K562 (cell line): ENCODE measurements around the gene SLC25A21. TPM values are rescaled to one million over a fixed set of nuclear protein-coding genes. Genes with fewer than 3 reads are reported as not detected.

Experiments used
- ATAC-seq: fragments of 200-7000 bp; cut with Tn5 transposase; 3 replicates; pipeline ENCODE4 v1.9.1; 2020; ENCODE audit warnings: moderate library complexity
- BruUV-seq: library from RNA; stranded (reverse); fragments of 400-500 nt; replicated peaks from 2 replicates; lab custom pipeline; 2021; lab: Mats Ljungman, UMichigan
- CTCF ChIA-PET: fragments of 300-600 bp; formaldehyde crosslinking; extraction: SDS; loops from one replicate; lab custom pipeline; 2021; ENCODE audit warnings: low intra/inter-chr PET ratio; lab: Yijun Ruan, JAX
- POLR2A ChIA-PET: fragments of 300-600, 350-650 bp; sonication (Branson Sonifier 250); formaldehyde crosslinking; extraction: SDS; loops from one replicate; lab custom pipeline; 2021; ENCODE audit warnings: antibody characterized with exemption, inconsistent platforms; lab: Yijun Ruan, JAX
- DNase-seq, 4 experiments: peaks; one replicate each; pipeline versions ENCODE4 v3.0.0 to v3.0.0-alpha.2; 2011 to 2018; ENCODE audit warnings: low spot score in 3 of 4, mixed read lengths in 3 of 4; ENCODE audit errors: extremely low read depth in 1 of 4
- FAIRE-seq: peaks from 2 replicates; lab custom pipeline; 2011; peaks lifted over from hg19 to GRCh38; lab: Jason Lieb, UNC
- H2AFZ ChIP-seq: 2 replicates; pipeline ENCODE4 v1.6.0; 2011; ENCODE audit warnings: low read depth, low read length, control low read depth, inconsistent platforms
- H3K27ac ChIP-seq: fragments of 200-600 bp; 3 replicates; pipeline ENCODE4 v1.8.0; 2011; ENCODE audit warnings: low read depth, mild to moderate bottlenecking, control low read depth, inconsistent platforms, low read length, moderate library complexity, mixed read lengths; ENCODE audit errors: extremely low read depth
- H3K27me3 ChIP-seq, 2 experiments: fragments of 300-600 bp in 1 of 2; 2 replicates in 1 of 2; 3 replicates in 1 of 2; pipeline versions ENCODE4 v1.6.0 to v1.8.0; 2011; ENCODE audit warnings: inconsistent platforms in 2 of 2, low read length in 2 of 2, mild to moderate bottlenecking in 1 of 2, mixed read lengths in 1 of 2, moderate library complexity in 1 of 2; ENCODE audit not compliant: control insufficient read depth in 2 of 2, insufficient read depth in 2 of 2
- H3K36me3 ChIP-seq: fragments of 300-600 bp; 3 replicates; pipeline ENCODE4 v1.8.0; 2011; ENCODE audit warnings: mild to moderate bottlenecking, low read length, inconsistent platforms; ENCODE audit not compliant: control insufficient read depth, insufficient read depth
- H3K4me1 ChIP-seq, 2 experiments: fragments of 200-600 bp in 1 of 2; replicated peaks in 1 of 2; 2 replicates in 1 of 2; 3 replicates in 1 of 2; pipeline versions ENCODE4 v1.5.1 to v1.8.0; 2011; ENCODE audit warnings: inconsistent platforms in 2 of 2, low read length in 2 of 2, mild to moderate bottlenecking in 1 of 2, mixed read lengths in 1 of 2, moderate library complexity in 1 of 2; ENCODE audit not compliant: control insufficient read depth in 2 of 2, insufficient read depth in 2 of 2
- H3K4me2 ChIP-seq: 2 replicates; pipeline ENCODE4 v1.6.1; 2011; ENCODE audit warnings: low read length, control low read depth, inconsistent platforms, mixed read lengths; ENCODE audit not compliant: insufficient read depth
- H3K4me3 ChIP-seq: fragments of 200-600 bp; sonication (generic), shearing (Covaris generic); 2 replicates; pipeline ENCODE4 v1.5.1; 2016; ENCODE audit warnings: control low read depth, inconsistent platforms
- H3K79me2 ChIP-seq: fragments of 200-600 bp; 3 replicates; pipeline ENCODE4 v1.8.0; 2011; ENCODE audit warnings: low read length, inconsistent platforms; ENCODE audit not compliant: control insufficient read depth, insufficient read depth
- H3K9ac ChIP-seq, 2 experiments: 2 replicates each; pipeline versions ENCODE4 v1.6.0 to v1.6.1; 2011; ENCODE audit warnings: low read depth in 2 of 2, low read length in 2 of 2, control low read depth in 1 of 2, inconsistent platforms in 1 of 2, mild to moderate bottlenecking in 1 of 2, mixed read lengths in 1 of 2; ENCODE audit not compliant: insufficient read depth in 1 of 2
- H3K9me1 ChIP-seq: one replicate; pipeline ENCODE4 v1.6.0; 2011; ENCODE audit warnings: inconsistent platforms, mild to moderate bottlenecking, low read length, moderate library complexity; ENCODE audit not compliant: control insufficient read depth, insufficient read depth
- H3K9me3 ChIP-seq: replicated peaks from 2 replicates; pipeline ENCODE4 v1.5.1; 2011; ENCODE audit warnings: low read depth, low read length, inconsistent platforms; ENCODE audit not compliant: control insufficient read depth, insufficient read depth
- H4K20me1 ChIP-seq: replicated peaks from 2 replicates; pipeline ENCODE4 v1.6.1; 2011; ENCODE audit warnings: low read length, inconsistent platforms, mixed read lengths; ENCODE audit not compliant: control insufficient read depth, insufficient read depth
- ATF4 ChIP-seq: fragments of 450-650 bp; formaldehyde crosslinking; IDR thresholded peaks from 2 replicates; pipeline ENCODE4 v1.4.0; 2022; ENCODE audit warnings: mild to moderate bottlenecking, moderate library complexity
- CAMTA2 ChIP-seq: fragments of 250-450 bp; sonication (Bioruptor Pico); conservative IDR thresholded peaks from 2 replicates; pipeline ENCODE4 v1.5.1; 2022
- CBFA2T2 ChIP-seq: fragments of 450-650 bp; conservative IDR thresholded peaks from 2 replicates; pipeline ENCODE4 v1.6.1; 2017; ENCODE audit warnings: mild to moderate bottlenecking
- DIDO1 ChIP-seq: fragments of 450-650 bp; IDR thresholded peaks from 2 replicates; pipeline ENCODE4 v1.6.1; 2016; ENCODE audit warnings: low read depth, missing biosample characterization, missing genetic modification characterization
- FOXJ3 ChIP-seq: sonication (generic); formaldehyde crosslinking; IDR thresholded peaks from 2 replicates; pipeline ENCODE4 v1.4.0; 2020; ENCODE audit warnings: mild to moderate bottlenecking, missing genetic modification reagents
- MTF1 ChIP-seq: fragments of 250-450 bp; sonication (Bioruptor Pico); IDR thresholded peaks from 2 replicates; pipeline ENCODE4 v1.9.0; 2021; ENCODE audit warnings: moderate library complexity, mild to moderate bottlenecking, inconsistent platforms, borderline replicate concordance
- PHTF2 ChIP-seq: fragments of 250-450 bp; sonication (Bioruptor Pico); IDR thresholded peaks from 2 replicates; pipeline ENCODE4 v1.5.0; 2021; ENCODE audit warnings: mild to moderate bottlenecking
- SMC3 ChIP-seq: conservative IDR thresholded peaks from 2 replicates; pipeline ENCODE4 v1.6.1; 2011; ENCODE audit warnings: low read depth, low read length, improper control_type of control experiment; ENCODE audit not compliant: insufficient read depth
- STAT5A ChIP-seq: IDR thresholded peaks from 2 replicates; pipeline ENCODE4 v1.6.1; 2012; ENCODE audit warnings: low read length, inconsistent platforms, borderline replicate concordance
- TCF3 ChIP-seq: sonication (generic); formaldehyde crosslinking; IDR thresholded peaks from 2 replicates; pipeline ENCODE4 v1.4.0; 2020; ENCODE audit warnings: mild to moderate bottlenecking, missing genetic modification reagents
- VEZF1 ChIP-seq: fragments of 200-800 bp; sonication (Bioruptor generic); IDR thresholded peaks from 2 replicates; pipeline ENCODE4 v1.6.1; 2017; ENCODE audit warnings: missing genetic modification characterization, missing compliant biosample characterization
- ZC3H8 ChIP-seq: fragments of 450-650 bp; IDR thresholded peaks from 2 replicates; pipeline ENCODE4 v1.6.1; 2017
- ZNF263 ChIP-seq: sonication (generic); formaldehyde crosslinking; IDR thresholded peaks from 2 replicates; pipeline ENCODE4 v1.8.0; 2022; ENCODE audit warnings: mild to moderate bottlenecking, missing genetic modification reagents, borderline replicate concordance
- ZNF3 ChIP-seq: fragments of 250-450 bp; sonication (Bioruptor Pico); IDR thresholded peaks from 2 replicates; pipeline ENCODE4 v1.5.0; 2021; ENCODE audit warnings: mild to moderate bottlenecking, moderate library complexity
- ZNF347 ChIP-seq: fragments of 450-650 bp; formaldehyde crosslinking; IDR thresholded peaks from 2 replicates; pipeline ENCODE4 v1.4.0; 2020; ENCODE audit warnings: low read depth, mild to moderate bottlenecking, moderate library complexity
- ZNF586 ChIP-seq: fragments of 450-650 bp; formaldehyde crosslinking; conservative IDR thresholded peaks from 2 replicates; pipeline ENCODE4 v1.4.0; 2020; ENCODE audit warnings: mild to moderate bottlenecking, moderate library complexity
- ZNF668 ChIP-seq: fragments of 250-450 bp; sonication (Bioruptor Pico); IDR thresholded peaks from 2 replicates; pipeline ENCODE4 v1.8.0; 2022; ENCODE audit warnings: mild to moderate bottlenecking, inconsistent platforms
- ZSCAN32 ChIP-seq: fragments of 450-650 bp; formaldehyde crosslinking; IDR thresholded peaks from 2 replicates; pipeline ENCODE4 v1.4.0; 2020; ENCODE audit warnings: mild to moderate bottlenecking, moderate library complexity
- WGBS: fragments of 100-300 bp; shearing (Covaris generic); methylation state at CpG from one replicate; pipeline ENCODE4 v1.1.6; 2016; ENCODE audit warnings: low coverage, mixed read lengths; ENCODE audit not compliant: insufficient coverage; ENCODE audit errors: missing lambda C conversion rate; 5-methylcytosine and 5-hydroxymethylcytosine counted together
- in situ Hi-C: fragments of 300-500 bp; cut with MboI; formaldehyde crosslinking; loops from 4 replicates; pipeline ENCODE4 v1.15.0; 2018; ENCODE audit warnings: inconsistent platforms, mixed read lengths
- intact Hi-C: fragments of 100-400 bp; cut with micrococcal nuclease; formaldehyde crosslinking; loops from 2 replicates; pipeline ENCODE4 v1.14.2; 2022
- polyA plus RNA-seq, 8 experiments: library from polyadenylated mRNA; depleted of rRNA in 4 of 8; stranded (reverse) in 5 of 8; unstranded in 3 of 8; fragments of >200 nt; fragmentation: Nextera tagmentation in 2 of 8; fragmentation: Illumina TruSeq in 1 of 8; extraction: Ambion mirVana in 2 of 8; extraction: Trizol in 1 of 8; gene quantifications; 2 replicates each; pipeline versions ENCODE4 v1.2.1 to v1.2.3, GENCODE V29; 2011 to 2014; ENCODE audit warnings: inconsistent platforms in 1 of 8, missing spikeins in 1 of 8
- total RNA-seq, 7 experiments: library from RNA; depleted of rRNA in 6 of 7; stranded (reverse); fragments of >200 nt in 6 of 7; fragmentation: Illumina TruSeq in 2 of 7; extraction: Trizol in 2 of 7; gene quantifications; 2 replicates each; pipeline versions ENCODE4 v1.2.1 to v1.2.3, GENCODE V29; 2011 to 2021; ENCODE audit warnings: low replicate concordance in 1 of 7
- TF ChIP-seq, protein P1 (sequence below): fragments of 450-650 bp; IDR thresholded peaks from 2 replicates; pipeline ENCODE4 v1.7.0; 2016; ENCODE audit warnings: borderline replicate concordance

Gene SLC25A21
- total and polyA plus RNA-seq, 9 of the 15 experiments (the other 6 are each of a cell fraction or from before 2014, with no cell fraction given): 15.2 to 46.7 (median 28.7) TPM

- H3K36me3 ChIP-seq: no peaks in the 10 kb centered on the region
- ChIA-PET POLR2A (no interaction called here), CTCF (no interaction called here)
- no peaks in the 10 kb centered on the region for H4K20me1 ChIP-seq
- DNase-seq (no peak), ATAC-seq (no peak), FAIRE-seq (no peak)
- no peaks in the 10 kb centered on the region for H3K79me2 ChIP-seq
- TF ChIP-seq SMC3 (no peak), PHTF2 (no peak), ATF4 (CRISPR knock-in tag) (no peak), ZC3H8 (no peak), TCF3 (CRISPR knock-in tag) (no peak), VEZF1 (CRISPR knock-in tag) (no peak), ZNF668 (no peak), CAMTA2 (CRISPR knock-in tag) (no peak), MTF1 (CRISPR knock-in tag) (no peak), FOXJ3 (CRISPR knock-in tag) (no peak), ZNF3 (CRISPR knock-in tag) (no peak), ZNF586 (CRISPR knock-in tag) (no peak), STAT5A (no peak), ZSCAN32 (CRISPR knock-in tag) (no peak), ZNF263 (CRISPR knock-in tag) (no peak), CBFA2T2 (no peak), DIDO1 (tag) (no peak), ZNF347 (CRISPR knock-in tag) (no peak)
- TF ChIP-seq, protein P1, sequence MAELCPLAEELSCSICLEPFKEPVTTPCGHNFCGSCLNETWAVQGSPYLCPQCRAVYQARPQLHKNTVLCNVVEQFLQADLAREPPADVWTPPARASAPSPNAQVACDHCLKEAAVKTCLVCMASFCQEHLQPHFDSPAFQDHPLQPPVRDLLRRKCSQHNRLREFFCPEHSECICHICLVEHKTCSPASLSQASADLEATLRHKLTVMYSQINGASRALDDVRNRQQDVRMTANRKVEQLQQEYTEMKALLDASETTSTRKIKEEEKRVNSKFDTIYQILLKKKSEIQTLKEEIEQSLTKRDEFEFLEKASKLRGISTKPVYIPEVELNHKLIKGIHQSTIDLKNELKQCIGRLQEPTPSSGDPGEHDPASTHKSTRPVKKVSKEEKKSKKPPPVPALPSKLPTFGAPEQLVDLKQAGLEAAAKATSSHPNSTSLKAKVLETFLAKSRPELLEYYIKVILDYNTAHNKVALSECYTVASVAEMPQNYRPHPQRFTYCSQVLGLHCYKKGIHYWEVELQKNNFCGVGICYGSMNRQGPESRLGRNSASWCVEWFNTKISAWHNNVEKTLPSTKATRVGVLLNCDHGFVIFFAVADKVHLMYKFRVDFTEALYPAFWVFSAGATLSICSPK: no peak
- no peaks in the 10 kb centered on the region for H3K27me3 ChIP-seq
- intact Hi-C loops: no loop called here
- no peaks in the 10 kb centered on the region for H3K9me1 ChIP-seq
- no peaks in the 10 kb centered on the region for H3K4me1 ChIP-seq
- no TSS peak for BruUV-seq
- no peak overlapping the region for H3K27ac ChIP-seq
- H3K9me3 ChIP-seq: no peaks in the 10 kb centered on the region
- no peak overlapping the region for H3K4me2 ChIP-seq
- no peak overlapping the region for H2AFZ ChIP-seq
- in situ Hi-C loops: no loop called here
- H3K4me3 ChIP-seq: no peak overlapping the region
- 64% methylated on average over 1 of the region's 1 CpG for WGBS
- H3K9ac ChIP-seq: no peak overlapping the region
Observed at GRCh38 chr14:36701132-36701531, 471.3 kb downstream of the SLC25A21 start.
